ENCODE data around the gene SLC25A30. TPM values are rescaled to one million over a fixed set of nuclear protein-coding genes. Genes with fewer than 3 reads are reported as not detected.

SLC25A30 gene
- total and polyA plus RNA-seq, 9 of the 15 experiments (the other 6 are each of a cell fraction or from before 2014, with no cell fraction given), result 1.1 to 11.1 (median 5.6) TPM

DNA sequence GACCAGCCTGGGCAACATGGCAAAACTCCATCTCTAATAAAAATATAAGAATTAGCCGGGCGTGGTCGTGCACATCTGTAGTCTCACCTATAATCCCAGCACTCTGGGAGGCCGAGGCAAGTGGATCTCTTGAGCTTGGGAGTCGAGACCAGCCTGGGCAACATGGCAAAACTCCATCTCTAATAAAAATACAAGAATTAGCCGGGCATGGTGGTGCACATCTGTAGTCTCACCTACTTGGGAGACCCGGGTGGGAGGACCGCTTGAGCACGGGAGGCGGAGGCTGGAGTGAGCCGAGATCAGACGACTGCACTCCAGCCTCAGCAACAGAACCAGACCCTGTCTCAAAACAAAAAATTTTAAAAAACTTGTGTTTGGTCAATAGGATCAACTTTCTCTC lies 7.7 kb downstream of the SLC25A30 start:
- 85% methylated on average over 9 of the region's 12 CpGs for WGBS (ENCODE audit: insufficient coverage, low coverage, missing lambda C conversion rate)
- Histone ChIP-seq H3K79me2 (ENCODE audit: control insufficient read depth, insufficient read depth, low read length) (peaks cover 7% of the 10 kb centered on the region; the same call in 1 of the 3 replicates), H3K36me3 (ENCODE audit: control insufficient read depth, insufficient read depth, low read length) (peaks cover 16% of the 10 kb centered on the region; the same call in 2 of the 3 replicates), H3K27ac (ENCODE audit: extremely low read depth, low read depth, low read length) (no peak overlapping the region), H2AFZ (ENCODE audit: low read depth, low read length) (no peak overlapping the region), H3K4me2 (ENCODE audit: insufficient read depth, low read length) (no peak overlapping the region), H3K4me3 (no peak overlapping the region), H3K9ac (ENCODE audit: insufficient read depth in 1 of 2, low read depth in 2 of 2, low read length in 2 of 2) (no peak overlapping the region), H3K9me3 (replicated peaks; ENCODE audit: control insufficient read depth, insufficient read depth, low read depth, low read length) (no peaks in the 10 kb centered on the region), H3K9me1 (ENCODE audit: control insufficient read depth, insufficient read depth, low read length) (peaks cover 3% of the 10 kb centered on the region), H3K27me3 (ENCODE audit: control insufficient read depth in 2 of 2, insufficient read depth in 2 of 2, low read length in 2 of 2) (no peaks in the 10 kb centered on the region), H3K4me1 (replicated peaks in 1 of 2; ENCODE audit: control insufficient read depth in 2 of 2, insufficient read depth in 2 of 2, low read length in 2 of 2) (peaks cover 2 to 10% of the 10 kb centered on the region in 2 experiments; a peak in 3 of 5 replicates), H4K20me1 (replicated peaks; ENCODE audit: control insufficient read depth, insufficient read depth, low read length) (no peaks in the 10 kb centered on the region)
- intact Hi-C loops (cut with micrococcal nuclease), result no loop called here
- TF ChIP-seq SMAD1 (IDR thresholded peaks at IDR 0.05; ENCODE audit: low read depth, low read length, partially characterized antibody) (no peak), ZNF23 (CRISPR knock-in tag; IDR thresholded peaks at IDR 0.05) (no peak), RBM25 (IDR thresholded peaks at IDR 0.05; ENCODE audit: low read depth, low read length, severe bottlenecking) (no peak), DPF2 (IDR thresholded peaks at IDR 0.05) (no peak), MEIS2 (IDR thresholded peaks at IDR 0.05; ENCODE audit: partially characterized antibody) (no peak), PHB2 (IDR thresholded peaks at IDR 0.05; ENCODE audit: low read depth) (no peak), ZBTB7A (IDR thresholded peaks at IDR 0.05; ENCODE audit: borderline replicate concordance, control insufficient read depth, low read depth, low read length) (no peak), YBX1 (IDR thresholded peaks at IDR 0.05) (no peak)
- TF ChIP-seq, protein P1, sequence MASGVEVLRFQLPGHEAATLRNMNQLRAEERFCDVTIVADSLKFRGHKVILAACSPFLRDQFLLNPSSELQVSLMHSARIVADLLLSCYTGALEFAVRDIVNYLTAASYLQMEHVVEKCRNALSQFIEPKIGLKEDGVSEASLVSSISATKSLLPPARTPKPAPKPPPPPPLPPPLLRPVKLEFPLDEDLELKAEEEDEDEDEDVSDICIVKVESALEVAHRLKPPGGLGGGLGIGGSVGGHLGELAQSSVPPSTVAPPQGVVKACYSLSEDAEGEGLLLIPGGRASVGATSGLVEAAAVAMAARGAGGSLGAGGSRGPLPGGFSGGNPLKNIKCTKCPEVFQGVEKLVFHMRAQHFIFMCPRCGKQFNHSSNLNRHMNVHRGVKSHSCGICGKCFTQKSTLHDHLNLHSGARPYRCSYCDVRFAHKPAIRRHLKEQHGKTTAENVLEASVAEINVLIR (CRISPR knock-in tag; IDR thresholded peaks at IDR 0.05), result no peak
- DNase-seq (ENCODE audit: extremely low read depth in 1 of 4, low spot score in 3 of 4) (no peak), FAIRE-seq (no peak), ATAC-seq (no peak)
- POLR2A ChIA-PET, result interaction anchor here (0.6 kb wide), 1 partner anchor 35 kb away, joined by 3 read pairs; no protein-coding TSS in a partner anchor
- in situ Hi-C loops (cut with MboI), result no loop called here
- BruUV-seq (replicated peaks), result no TSS peak
- CTCF ChIA-PET (ENCODE audit: low intra/inter-chr PET ratio), result no interaction called here

Measured in K562 (cell line).